HFF-Myc (cell line): Measurements from ENCODE around the gene FERMT1.

Source experiments
- DNase-seq: peaks from one replicate; pipeline ENCODE4 v3.0.0-alpha.2; 2011; ENCODE audit warnings: low read depth; ENCODE audit errors: extremely low read depth
- H3K4me3 ChIP-seq: replicated peaks from 2 replicates; pipeline ENCODE4 v1.5.1; 2011; ENCODE audit warnings: low read depth, mild to moderate bottlenecking, control low read depth, low read length
- TF ChIP-seq, protein P1 (sequence below): IDR thresholded peaks from 2 replicates; pipeline ENCODE4 v1.5.1; 2012; ENCODE audit warnings: mild to moderate bottlenecking, low read depth, low read length, control low read depth; ENCODE audit errors: missing control alignments

Gene FERMT1

DNA sequence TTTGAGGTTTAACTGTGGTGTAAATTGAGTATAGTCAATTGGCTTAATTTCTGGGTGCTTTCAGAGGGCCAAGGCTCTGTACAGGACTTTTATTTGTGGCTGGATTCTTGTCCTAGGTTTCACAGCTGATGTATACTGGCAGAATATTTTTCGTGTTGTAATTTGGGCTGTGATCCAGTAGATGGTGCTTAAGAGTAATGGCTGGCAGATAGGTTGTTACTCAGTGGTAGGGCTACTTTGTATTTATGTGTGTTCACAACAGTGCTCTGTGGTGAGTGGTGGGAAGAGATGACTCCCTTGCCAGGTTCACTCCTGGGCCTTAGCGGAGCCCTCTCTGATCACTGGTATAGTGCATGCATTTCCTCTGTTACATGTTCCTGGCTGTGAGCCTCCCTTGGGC, 34.5 kb upstream of the FERMT1 start:
- no peak for DNase-seq
- TF ChIP-seq, protein P1, sequence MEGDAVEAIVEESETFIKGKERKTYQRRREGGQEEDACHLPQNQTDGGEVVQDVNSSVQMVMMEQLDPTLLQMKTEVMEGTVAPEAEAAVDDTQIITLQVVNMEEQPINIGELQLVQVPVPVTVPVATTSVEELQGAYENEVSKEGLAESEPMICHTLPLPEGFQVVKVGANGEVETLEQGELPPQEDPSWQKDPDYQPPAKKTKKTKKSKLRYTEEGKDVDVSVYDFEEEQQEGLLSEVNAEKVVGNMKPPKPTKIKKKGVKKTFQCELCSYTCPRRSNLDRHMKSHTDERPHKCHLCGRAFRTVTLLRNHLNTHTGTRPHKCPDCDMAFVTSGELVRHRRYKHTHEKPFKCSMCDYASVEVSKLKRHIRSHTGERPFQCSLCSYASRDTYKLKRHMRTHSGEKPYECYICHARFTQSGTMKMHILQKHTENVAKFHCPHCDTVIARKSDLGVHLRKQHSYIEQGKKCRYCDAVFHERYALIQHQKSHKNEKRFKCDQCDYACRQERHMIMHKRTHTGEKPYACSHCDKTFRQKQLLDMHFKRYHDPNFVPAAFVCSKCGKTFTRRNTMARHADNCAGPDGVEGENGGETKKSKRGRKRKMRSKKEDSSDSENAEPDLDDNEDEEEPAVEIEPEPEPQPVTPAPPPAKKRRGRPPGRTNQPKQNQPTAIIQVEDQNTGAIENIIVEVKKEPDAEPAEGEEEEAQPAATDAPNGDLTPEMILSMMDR, result peak; percentile 41
- H3K4me3 ChIP-seq, result no peak overlapping the region

DNA sequence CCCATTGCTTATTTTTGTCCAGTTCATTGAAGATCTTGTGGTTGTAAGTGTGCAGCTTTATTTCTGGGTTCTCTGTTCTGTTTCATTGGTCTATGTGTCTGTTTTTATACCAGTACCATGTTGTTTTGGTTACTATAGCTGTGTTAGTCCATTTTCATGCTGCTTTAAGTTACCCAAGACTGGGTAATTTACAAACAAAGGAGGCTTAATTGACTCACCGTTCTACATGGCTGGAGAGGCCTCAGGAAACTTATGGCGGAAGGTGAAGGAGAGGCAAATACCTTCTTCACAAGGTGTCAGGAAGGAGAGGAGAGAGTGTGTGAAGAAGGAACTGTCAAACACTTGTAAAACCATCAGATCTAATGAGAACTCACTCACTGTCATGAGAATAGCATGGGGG, 29.9 kb upstream of the FERMT1 start:
- H3K4me3 ChIP-seq, result no peak overlapping the region
- TF ChIP-seq, protein P1, result no peak
- DNase-seq, result no peak

DNA sequence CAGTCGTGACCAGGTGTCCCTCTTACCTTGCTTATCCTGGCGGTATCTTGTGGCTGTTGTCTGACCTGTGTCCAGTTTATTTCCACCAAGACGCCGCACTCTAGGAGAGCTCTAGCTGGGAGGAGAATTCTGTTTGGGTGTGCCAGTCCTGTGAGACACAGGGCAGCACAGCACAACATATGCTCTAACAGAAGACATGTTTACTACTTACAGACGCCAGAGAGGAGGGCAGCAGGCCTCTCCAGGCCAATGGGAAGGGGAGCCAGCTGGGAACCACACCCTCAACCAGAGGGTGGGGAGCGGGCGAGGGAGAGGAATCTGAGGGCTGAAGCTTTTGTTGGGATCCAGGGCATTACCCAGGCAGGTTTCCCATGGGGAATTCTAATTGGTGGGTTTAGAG, 25.2 kb upstream of the FERMT1 start:
- H3K4me3 ChIP-seq, result no peak overlapping the region
- DNase-seq, result no peak
- TF ChIP-seq, protein P1, result no peak

DNA sequence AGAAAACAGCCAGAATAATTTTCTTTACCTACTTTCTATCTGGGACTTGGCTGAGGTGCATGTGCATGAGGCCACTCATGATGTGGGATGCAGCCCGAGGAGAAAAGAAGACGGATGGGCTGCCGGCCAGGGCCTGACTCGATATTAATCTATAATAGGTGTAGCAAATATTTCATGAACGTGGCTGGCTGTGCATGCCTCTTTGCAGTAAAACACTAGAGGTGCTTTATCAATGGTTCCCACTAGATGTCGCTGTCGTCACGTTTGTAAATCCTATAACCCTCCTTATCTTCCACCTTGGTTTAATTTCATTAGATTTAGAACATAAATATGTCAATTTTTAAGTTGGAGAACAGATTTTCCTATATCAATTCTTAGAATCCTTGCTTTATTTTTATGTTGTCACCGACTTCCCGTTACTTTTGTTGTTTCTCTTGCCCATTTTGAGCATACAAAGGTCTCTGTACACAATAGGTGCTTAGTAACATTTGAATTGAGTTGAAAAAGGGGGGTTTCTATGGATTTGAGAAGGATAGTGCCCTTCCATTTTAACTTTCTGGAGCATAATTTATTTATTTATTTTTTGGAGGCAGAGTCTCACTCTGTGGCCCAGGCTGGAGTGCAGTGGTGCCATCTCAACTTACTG, 19.6 kb upstream of the FERMT1 start:
- DNase-seq, result peak; percentile 54
- TF ChIP-seq, protein P1, result peak; percentile 75
- H3K4me3 ChIP-seq, result no peak overlapping the region

DNA sequence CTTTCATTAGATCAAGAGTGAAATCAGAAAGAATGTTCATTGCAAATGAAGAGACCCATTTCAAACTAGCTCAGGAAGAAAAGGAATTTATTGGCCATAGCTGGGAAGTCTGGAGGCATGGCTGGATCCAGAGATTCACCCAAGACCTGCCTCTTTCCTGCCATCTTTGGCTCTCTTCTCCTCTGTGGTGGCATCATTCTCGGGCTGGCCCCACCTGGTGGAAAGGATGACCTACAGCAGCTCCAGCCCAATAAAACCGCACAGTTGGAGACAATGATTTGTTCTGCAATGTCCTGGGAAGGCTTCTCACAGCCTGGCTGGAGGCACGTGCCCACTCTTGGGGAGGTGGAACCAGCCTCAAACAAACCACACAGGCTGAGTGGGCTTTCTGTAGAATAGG, 18.1 kb upstream of the FERMT1 start:
- no peak overlapping the region for H3K4me3 ChIP-seq
- TF ChIP-seq, protein P1, result peak; percentile 43
- no peak for DNase-seq

DNA sequence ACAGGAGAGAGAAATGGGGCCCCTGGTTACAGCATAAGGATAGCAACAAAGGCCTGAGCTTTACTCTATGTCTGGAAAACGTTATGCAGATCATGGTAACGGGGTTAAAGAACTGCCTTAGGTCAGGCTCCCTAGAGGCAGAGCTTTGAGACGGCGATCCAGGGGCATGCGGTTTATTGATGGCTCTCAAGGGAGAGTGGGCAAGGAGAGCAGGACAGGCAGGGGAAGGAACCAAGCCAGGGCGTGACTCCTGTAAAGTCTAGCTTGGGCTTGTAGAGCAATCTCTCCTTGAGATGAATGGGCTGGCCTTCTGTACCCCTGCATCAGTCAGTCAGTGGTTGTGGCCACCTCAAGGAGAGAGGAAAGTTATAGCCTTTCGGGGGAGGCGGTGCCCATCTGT, 12.5 kb upstream of the FERMT1 start:
- H3K4me3 ChIP-seq, result no peak overlapping the region
- TF ChIP-seq, protein P1, result no peak
- DNase-seq, result no peak

DNA sequence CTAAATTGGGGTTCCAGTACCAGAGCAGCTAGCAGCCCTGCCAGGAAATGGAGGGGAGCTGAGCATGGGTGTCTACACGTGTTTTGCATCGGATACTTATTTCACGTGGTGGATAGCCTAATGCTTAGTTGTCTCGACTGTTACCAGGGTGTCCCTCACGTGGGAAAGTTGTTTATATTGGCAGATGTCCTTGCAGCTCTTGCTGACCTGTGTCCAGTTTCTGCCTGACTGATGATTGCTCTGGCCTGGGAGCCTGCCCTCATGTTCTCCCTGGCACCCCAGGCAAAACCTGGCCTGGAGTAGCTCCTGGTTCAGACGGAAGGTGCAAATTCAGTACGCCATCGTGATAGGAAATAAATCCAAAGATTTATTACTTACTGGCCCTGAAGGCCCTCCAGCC, 11.8 kb upstream of the FERMT1 start:
- TF ChIP-seq, protein P1, result no peak
- no peak for DNase-seq
- H3K4me3 ChIP-seq, result no peak overlapping the region
